Activated CD8-positive, alpha-beta memory T cell treated with anti-CD3 and anti-CD28 coated beads for 1 hour (primary cell): ENCODE results near the gene SLC35D2.
A peak's percentile ranks its signal among the peaks of the same experiment; 100 is the strongest.
"Not testable (repeated sequence)": the region's sequence is repeated elsewhere in the genome, so short reads cannot be mapped to it uniquely, and the experiment has no call there.

Experiments
- DNase-seq, 2 donors: peaks; one replicate each; pipeline ENCODE4 v3.0.0-alpha.2; 2020; ENCODE audit warnings: low read depth in 1 of 2; ENCODE audit errors: extremely low read depth in 1 of 2

SLC35D2 gene

DNA sequence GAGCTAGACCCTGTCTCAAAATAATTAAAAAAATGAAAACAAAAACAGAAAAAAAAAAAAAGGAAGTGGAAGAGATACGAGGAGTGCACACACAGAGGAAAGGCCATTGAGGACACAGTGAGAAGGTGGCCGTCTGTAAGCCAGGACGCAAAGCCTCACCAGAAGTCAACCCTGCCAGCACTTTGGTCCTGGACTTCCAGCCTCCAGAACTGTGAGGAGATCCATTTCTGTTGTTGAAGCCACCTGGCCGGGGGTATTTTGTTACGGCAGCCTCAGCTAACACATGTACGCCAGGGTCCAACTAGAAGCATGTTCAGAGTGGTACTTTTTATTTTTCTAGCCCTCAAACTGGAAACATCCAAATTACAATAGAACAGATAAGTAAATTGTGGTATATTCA is 21.8 kb downstream of the SLC35D2 start:
- DNase-seq: no peak

DNA sequence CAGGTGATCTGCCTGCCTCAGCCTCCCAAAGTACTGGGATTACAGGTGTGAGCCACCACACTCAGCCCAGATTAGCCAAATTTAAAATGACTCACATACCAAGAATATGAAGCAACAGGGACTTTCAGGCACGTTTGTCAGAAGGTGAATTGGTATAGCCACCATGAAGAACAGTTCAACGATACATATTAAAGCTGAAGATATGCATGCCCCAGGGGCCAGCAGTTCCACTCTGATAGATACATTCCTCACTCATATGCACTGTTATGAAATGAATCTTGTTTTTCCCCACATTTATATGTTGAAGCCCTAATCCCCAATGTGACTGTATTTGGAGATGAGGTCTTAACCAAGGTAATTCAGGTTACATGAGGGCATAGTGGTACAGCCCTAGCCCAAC is 22.5 kb downstream of the SLC35D2 start:
- DNase-seq: no peak

DNA sequence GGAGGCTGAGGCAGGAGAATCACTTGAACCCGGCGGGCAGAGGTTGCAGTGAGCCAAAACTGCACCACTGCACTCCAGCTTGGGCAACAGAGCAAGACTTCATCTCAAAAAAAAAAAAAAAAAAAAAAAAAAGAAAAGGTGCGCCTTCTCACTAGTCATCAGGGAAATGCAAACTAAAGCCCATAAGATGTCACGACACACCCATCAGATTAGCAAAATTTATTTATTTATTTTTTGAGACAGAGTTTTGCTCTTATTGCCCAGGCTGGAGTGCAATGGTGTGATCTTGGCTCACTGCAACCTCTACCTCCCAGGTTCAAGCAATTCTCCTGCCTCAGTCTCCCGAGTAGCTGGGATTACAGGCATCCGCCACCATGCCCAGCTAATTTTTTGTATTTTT is 23.0 kb downstream of the SLC35D2 start:
- not testable (repeated sequence) for DNase-seq

- no peak for DNase-seq
Observed at GRCh38 chr9:96350866-96351265, 32.6 kb downstream of the SLC35D2 start.

DNA sequence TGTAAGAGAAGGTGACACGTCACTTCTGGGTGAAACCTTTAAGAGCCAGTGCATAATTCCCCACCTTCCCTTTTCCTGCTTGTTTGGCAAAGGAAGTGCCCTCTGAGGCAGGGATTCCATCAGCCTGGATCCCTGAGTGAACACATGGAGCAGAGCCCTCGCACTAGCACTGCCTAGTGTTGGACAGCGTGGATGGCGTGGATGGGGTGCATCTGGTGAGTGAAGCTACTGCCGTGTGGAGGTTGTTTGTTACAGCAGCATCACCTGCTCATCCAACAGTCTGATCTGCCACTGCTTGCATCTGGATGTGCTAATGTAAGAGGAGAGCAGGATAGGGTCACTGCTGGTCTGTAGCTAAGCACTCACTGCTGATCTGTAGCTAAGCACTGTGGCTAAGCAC is 35.2 kb downstream of the SLC35D2 start:
- no peak for DNase-seq

DNA sequence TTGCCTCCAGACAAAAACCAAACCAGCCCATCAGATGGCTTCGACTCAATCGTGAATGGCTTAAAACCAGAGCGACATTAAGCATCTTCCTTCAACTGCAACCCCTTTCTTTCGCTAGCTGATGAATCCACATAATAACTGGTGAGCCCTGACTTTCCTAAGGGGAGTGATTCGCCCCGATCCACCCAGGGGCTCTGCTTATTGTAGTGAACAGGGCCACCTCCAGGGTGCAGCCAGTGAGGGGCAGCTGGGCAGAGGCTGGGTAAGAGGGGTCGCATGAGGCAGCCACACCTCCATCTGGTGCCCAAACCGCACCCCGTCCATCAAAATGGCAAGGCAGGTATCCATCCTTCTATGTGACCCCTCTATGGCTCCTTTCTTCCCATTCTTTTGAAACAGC is 38.0 kb downstream of the SLC35D2 start:
- no peak for DNase-seq

DNA sequence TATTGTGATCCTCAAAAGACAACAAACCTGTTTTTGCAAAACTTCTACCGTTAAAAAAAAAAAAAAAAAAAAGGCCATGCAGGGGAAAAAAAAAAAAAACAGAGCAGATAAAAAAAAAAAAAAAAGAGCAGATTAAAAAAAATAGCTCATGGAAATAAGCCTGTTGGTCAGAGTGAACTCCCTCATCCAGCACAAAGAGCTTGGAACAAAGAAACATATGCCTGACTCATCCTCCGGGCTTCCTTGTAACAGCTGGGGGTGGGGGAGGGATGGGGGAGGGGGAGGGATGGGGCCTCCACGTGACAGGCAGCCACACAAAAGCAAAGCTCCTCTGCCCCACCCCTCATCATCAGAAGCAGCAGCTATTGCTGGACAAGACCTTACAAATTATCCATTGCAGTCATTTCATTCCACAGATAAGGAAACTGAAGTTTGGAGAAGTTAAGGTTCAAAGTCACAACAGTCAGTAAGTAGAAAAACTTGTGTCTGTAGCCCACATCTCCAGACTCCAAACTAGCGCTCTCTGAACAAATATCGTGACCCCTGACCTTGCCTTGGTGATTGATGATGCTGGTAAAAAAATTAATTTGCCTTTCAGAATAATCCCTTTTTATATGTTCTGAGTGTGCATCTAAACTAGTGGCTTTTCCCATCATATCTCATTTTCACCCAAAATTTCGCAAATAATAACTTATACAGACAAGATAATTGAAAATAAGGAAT is 38.9 kb downstream of the SLC35D2 start:
- no peak for DNase-seq

GRCh38 chr9:96343515-96344360 is 39.8 kb downstream of the SLC35D2 start:
- DNase-seq: no peak

DNA sequence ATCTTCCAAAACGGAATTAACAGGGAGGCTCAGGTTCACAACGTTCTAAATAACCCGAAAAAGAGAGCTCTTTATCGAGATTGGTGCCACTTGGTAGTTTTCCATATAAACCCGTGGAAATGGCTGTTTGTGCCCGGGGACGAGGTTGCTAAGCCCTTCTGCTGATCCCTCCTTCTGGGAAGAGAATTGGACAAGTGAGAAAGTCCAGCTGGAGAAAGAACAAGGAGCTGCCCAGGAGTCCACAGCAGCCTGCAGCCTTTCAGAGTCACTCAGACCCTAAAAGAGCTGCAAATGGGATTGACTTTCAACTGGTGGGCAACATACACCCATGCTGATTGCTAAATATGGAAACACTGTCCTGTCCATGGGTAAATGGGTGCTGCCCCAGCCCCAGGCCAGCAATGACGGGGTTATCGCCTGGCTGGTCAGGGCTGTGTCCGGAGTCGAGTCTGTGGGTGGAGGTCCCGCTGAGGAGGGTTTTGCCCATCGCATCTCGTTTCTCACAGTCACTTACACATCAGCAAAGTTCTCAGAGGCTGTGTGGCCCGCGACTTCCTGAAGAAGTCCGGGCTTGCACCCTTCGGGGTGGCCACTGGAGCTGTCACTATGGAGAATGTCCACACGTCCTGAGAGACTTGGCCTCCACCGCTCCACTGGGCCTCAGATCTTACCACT is 40.8 kb downstream of the SLC35D2 start:
- no peak for DNase-seq

DNA sequence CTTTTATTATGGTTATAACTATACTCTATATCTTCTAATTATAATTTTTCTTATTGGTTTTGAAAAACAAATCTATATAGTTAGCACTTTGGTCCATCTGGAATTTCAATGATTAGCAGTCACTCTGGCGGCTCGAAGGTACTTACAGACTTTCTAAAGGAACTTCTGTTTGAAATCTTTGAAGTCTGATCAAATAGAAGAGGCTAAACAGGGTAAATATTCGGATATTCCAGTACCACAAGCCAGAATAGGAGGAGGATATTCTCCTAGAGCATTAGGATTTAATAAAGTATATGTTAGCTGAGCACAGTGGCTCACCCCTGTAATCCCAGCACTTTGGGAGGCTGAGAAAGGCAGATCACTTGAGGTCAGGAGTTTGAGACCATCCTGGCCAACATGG is 42.8 kb downstream of the SLC35D2 start:
- no peak for DNase-seq

- DNase-seq: no peak
Observed at GRCh38 chr9:96338299-96338698, 45.2 kb downstream of the SLC35D2 start.

GRCh38 chr9:96333958-96334357 is 49.6 kb downstream of the SLC35D2 start:
- DNase-seq: no peak

DNA sequence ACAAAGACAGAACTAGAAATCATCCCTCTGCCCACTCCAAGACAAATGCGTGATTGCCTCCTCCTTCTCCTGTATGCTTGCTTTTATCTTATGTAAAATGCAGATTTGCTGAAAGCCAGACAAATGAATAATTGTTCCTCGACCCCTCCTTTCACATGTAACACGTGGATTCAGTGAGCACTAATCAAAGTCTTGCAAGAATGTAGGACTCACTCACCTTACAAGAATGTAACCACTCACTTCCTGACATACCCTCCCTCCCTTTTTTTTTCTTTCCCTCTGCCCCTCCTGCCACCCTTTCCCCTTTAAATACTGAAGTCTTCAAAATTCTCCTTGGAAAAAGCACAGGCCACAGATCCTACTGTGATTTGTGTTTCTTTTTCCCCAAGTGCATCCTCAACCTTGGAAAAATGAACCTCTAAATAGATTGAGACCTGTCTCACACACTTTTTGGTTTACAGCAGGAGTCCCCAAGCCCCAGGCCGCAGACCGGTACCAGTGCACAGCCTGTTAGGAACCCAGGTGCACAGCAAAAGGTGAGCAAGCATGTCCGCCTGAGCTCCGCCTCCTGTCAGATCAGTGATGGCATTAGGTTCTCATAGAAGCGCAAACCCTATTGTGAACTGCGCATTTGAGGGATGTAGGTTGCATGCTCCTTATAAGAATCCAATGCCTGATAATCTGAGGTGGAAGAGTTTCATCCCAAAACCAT is 52.1 kb downstream of the SLC35D2 start:
- no peak for DNase-seq

DNA sequence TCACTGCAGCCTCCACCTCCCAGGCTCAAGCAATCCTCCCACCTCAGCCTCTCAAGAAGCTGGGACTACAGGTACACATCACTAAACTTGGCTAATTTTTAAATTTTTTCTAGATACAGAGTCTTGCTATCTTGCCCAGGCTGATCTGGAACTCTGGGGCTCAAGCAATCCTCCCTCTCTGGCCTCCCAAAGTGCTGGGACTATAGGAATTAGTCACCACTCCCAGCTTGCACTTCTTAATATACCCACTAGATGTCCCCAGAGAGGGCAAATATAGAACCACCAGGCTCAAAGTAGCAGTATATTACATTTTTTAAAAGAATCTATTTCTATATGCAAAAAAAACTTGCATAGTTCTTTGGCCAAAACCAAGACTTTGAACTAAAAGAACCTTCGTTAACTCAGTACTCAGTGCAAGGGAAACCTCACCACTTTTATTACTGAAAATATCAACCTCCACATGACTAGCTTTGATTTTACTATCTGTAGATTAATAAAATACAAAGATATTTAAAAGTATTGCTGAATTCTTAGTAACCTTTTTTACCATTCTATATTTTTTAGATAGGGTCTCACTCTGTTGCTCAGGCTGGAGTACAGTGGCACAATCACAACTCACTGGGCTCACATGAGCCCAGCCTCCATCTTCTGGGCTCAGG is 55.7 kb downstream of the SLC35D2 start:
- peak; percentile 3 to 5 for DNase-seq

DNA sequence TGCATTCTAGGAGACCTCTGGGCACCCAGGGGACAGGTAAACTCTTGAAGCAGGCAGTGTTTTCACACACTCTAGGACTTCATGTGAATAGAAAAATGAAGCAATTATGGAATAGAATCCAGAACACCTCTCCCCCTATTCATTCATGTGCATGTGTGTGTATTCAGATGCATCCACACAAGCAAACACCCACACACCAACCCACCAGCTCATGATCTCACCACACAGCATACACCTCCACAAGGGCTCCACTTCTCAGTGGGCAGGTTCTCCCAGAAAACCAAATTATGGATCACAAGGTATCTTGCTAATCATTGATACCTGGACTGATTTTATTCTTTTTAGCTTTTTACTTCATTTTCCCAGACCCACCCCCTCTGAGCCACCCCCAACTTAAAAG is 60.3 kb downstream of the SLC35D2 start:
- no peak for DNase-seq

GRCh38 chr9:96322736-96323135 is 60.8 kb downstream of the SLC35D2 start:
- DNase-seq: not testable (repeated sequence)

- DNase-seq: not testable (repeated sequence)
Observed at GRCh38 chr9:96322210-96322609, 61.3 kb downstream of the SLC35D2 start.

DNA sequence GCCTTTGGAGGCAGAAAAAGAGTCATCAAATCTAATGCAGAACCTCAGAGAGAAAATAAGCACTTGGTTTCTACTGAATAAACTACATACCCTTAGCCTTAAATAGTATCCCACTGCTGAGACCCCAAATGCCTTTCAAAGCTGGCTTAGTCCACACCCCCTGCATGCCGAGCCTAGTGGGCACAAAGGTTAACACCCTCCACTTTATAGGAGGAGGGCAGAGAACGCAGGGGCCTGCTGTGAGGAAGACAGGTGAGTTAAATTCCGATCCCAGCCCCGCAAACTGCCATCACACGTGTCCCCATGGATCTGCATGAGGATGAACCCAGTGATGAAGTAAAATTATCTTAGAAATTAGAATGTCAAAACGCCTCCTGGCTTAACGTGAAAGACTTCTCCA is 62.0 kb downstream of the SLC35D2 start:
- no peak for DNase-seq

- DNase-seq: no peak
Observed at GRCh38 chr9:96320749-96321280, 62.7 kb downstream of the SLC35D2 start.

GRCh38 chr9:96318921-96319565 is 64.5 kb downstream of the SLC35D2 start:
- DNase-seq: no peak
